Measurements from ENCODE around the gene TXLNA.
"Not testable (repeated sequence)": the region's sequence is repeated elsewhere in the genome, so short reads cannot be mapped to it uniquely, and the experiment has no call there.

The TXLNA gene

DNA sequence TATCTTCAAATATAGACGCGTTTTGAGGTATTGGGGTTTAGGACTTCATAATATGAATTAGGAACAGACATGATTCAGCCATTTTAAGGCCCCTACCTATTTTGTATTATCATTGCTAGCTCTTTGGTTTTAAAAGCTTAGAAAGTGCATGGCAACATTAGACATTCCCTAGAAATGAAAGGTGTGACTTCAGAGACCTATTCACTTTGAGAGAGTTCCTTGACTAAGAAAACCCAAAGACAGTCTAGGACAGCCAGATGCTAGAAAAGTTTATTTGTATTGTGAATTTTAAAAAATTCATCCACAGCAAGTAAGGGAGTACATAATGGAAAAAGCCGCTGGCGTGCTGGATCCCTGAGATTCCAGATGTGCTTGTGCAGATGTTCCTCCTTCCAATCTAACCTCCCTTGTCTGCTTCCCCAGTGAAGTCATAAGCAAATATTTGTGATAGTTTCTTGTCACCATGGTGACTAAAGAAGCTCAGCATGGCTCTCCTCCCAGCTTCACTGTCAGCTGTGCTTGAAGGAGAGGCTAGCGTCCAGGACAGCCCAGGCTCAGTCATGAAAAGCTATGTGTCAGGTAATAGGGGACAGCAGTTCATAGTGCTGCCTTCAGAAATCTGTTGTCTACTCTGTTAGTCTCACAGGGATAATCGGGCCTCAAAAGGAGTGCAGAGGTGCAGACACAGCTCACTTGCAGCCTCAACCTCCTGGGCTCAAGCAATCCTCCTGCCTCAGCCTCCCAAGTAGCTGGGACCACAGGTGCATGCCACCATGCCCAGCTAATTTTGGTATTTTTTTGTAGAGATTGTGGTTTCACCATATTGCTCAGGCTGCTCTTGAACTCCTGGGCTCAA lies 36.8 kb upstream of the TXLNA start:
- Histone ChIP-seq H4K20me1 (ENCODE audit: insufficient read depth) (peaks cover 3% of the 10 kb centered on the region; the same call in 1 of the 2 replicates), H3K79me2 (ENCODE audit: insufficient read depth, low read depth) (peaks cover 82% of the 10 kb centered on the region)

DNA sequence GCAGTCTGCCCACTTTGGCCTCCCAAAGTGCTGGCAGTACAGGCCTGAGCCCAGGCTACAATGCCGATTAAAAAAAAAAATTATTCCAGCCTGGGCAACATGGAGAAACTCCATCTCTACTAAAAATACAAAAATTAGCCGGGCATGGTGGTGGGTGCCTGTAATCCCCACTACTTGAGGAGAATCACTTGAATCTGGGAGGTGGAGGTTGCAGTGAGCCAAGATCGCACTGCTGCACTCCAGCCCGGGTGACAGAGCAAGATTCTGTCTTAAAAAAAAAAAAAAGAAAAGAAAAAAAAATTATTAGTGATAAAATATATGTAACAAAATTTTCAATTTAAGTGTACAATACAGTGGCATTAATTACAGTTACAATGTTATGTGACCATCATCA lies 36.2 kb upstream of the TXLNA start:
- Histone ChIP-seq H3K79me2 (ENCODE audit: insufficient read depth, low read depth) (peaks cover 85% of the 10 kb centered on the region), H3K4me1 (ENCODE audit: low read depth, poor library complexity, severe bottlenecking) (peaks cover 29% of the 10 kb centered on the region)
- not testable (repeated sequence) for H3K27ac ChIP-seq; H3K9ac ChIP-seq; H3K36me3 ChIP-seq (ENCODE audit: insufficient read depth); H3K4me2 ChIP-seq; H3K27me3 ChIP-seq (ENCODE audit: insufficient read depth, low read depth); H4K20me1 ChIP-seq (ENCODE audit: insufficient read depth); H2AFZ ChIP-seq (ENCODE audit: low read depth); H3K4me3 ChIP-seq (IDR thresholded peaks at IDR 0.05; ENCODE audit: insufficient read depth, low read depth, low read length)

More for the DNA sequence above, 36.8 kb upstream of the TXLNA start:
- Histone ChIP-seq H3K4me3 (IDR thresholded peaks at IDR 0.05; ENCODE audit: insufficient read depth, low read depth, low read length) (no peak overlapping the region), H3K4me1 (ENCODE audit: low read depth, poor library complexity, severe bottlenecking) (peaks cover 29% of the 10 kb centered on the region), H3K27ac (no peak overlapping the region), H3K4me2 (no peak overlapping the region), H3K27me3 (ENCODE audit: insufficient read depth, low read depth) (no peaks in the 10 kb centered on the region), H3K9ac (no peak overlapping the region), H3K36me3 (ENCODE audit: insufficient read depth) (no peaks in the 10 kb centered on the region), H2AFZ (ENCODE audit: low read depth) (no peak overlapping the region)
- TF ChIP-seq, protein P1, sequence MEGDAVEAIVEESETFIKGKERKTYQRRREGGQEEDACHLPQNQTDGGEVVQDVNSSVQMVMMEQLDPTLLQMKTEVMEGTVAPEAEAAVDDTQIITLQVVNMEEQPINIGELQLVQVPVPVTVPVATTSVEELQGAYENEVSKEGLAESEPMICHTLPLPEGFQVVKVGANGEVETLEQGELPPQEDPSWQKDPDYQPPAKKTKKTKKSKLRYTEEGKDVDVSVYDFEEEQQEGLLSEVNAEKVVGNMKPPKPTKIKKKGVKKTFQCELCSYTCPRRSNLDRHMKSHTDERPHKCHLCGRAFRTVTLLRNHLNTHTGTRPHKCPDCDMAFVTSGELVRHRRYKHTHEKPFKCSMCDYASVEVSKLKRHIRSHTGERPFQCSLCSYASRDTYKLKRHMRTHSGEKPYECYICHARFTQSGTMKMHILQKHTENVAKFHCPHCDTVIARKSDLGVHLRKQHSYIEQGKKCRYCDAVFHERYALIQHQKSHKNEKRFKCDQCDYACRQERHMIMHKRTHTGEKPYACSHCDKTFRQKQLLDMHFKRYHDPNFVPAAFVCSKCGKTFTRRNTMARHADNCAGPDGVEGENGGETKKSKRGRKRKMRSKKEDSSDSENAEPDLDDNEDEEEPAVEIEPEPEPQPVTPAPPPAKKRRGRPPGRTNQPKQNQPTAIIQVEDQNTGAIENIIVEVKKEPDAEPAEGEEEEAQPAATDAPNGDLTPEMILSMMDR (conservative IDR thresholded peaks at IDR 0.05; ENCODE audit: low read depth, low read length), result no peak

DNA sequence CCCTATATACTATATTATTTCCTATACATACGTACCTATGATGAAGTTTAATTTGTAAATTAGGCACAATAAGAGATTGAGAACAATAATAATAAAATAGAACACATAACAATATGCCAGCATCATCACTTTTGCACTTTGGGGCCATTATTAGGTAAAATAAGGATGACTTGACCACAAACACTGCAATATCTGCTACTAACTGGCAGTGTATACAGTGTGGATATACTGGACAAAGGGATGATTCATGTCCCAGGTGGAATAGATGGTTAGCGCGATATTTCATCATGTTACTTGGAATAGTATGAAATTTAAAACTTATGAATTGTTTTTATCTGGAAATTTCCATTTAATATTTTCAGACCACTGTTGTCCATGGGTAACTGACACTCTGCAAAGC lies 35.4 kb upstream of the TXLNA start:
- TF ChIP-seq, protein P1 (conservative IDR thresholded peaks at IDR 0.05; ENCODE audit: low read depth, low read length), result no peak
- H3K36me3 ChIP-seq (ENCODE audit: insufficient read depth), result no peaks in the 10 kb centered on the region
- peaks cover 3% of the 10 kb centered on the region; the same call in 1 of the 2 replicates for H4K20me1 ChIP-seq (ENCODE audit: insufficient read depth)
- no peak overlapping the region for H3K9ac ChIP-seq
- H3K27ac ChIP-seq, result no peak overlapping the region
- peaks cover 29% of the 10 kb centered on the region for H3K4me1 ChIP-seq (ENCODE audit: low read depth, poor library complexity, severe bottlenecking)
- no peaks in the 10 kb centered on the region for H3K27me3 ChIP-seq (ENCODE audit: insufficient read depth, low read depth)
- no peak overlapping the region for H3K4me2 ChIP-seq
- H2AFZ ChIP-seq (ENCODE audit: low read depth), result no peak overlapping the region
- H3K79me2 ChIP-seq (ENCODE audit: insufficient read depth, low read depth), result peaks cover 86% of the 10 kb centered on the region
- no peak overlapping the region for H3K4me3 ChIP-seq (IDR thresholded peaks at IDR 0.05; ENCODE audit: insufficient read depth, low read depth, low read length)

DNA sequence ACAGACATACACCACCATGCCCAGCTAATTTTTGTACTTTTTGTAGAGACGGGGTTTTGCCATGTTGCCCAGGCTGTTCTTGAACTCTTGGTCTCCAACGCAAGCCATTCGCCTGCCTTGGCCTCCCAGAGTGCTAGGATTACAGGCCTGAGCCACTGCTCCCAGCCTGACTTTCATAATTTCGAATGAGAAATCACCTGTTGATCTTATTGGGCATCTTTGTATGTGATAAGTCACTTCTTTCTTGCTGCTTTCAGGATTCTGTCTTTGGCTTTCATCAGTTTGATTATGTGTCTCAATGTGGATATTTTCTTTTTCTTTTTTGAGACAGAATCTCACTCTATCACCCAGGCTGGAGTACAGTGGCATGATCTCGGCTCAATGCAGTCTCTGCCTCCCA lies 31.7 kb upstream of the TXLNA start:
- H3K27me3 ChIP-seq (ENCODE audit: insufficient read depth, low read depth); H3K4me3 ChIP-seq (IDR thresholded peaks at IDR 0.05; ENCODE audit: insufficient read depth, low read depth, low read length); H3K36me3 ChIP-seq (ENCODE audit: insufficient read depth); H3K27ac ChIP-seq; H2AFZ ChIP-seq (ENCODE audit: low read depth); H4K20me1 ChIP-seq (ENCODE audit: insufficient read depth); H3K4me2 ChIP-seq; H3K9ac ChIP-seq: not testable (repeated sequence)
- Histone ChIP-seq H3K4me1 (ENCODE audit: low read depth, poor library complexity, severe bottlenecking) (peaks cover 24% of the 10 kb centered on the region), H3K79me2 (ENCODE audit: insufficient read depth, low read depth) (peaks cover 89% of the 10 kb centered on the region)

DNA sequence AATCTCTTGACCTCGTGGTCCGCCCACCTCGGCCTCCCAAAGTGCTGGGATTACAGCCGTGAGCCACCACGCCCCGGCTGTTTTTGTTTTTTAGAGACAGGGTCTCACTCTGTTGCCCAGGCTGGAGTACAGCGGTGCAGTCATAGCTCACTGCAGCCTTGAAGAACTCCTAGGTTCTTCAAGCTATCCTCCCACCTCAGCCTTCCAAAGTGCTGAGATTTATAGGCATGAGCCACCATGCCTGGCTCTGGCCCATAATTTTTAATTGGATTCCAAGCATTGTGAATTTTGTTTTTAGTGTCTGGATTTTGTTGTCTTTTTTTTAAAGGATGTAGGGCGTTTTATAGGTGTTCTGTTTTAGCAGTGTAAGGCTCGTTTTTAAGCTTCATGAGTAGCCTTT lies 28.6 kb upstream of the TXLNA start:
- Histone ChIP-seq H3K79me2 (ENCODE audit: insufficient read depth, low read depth) (peaks cover 70% of the 10 kb centered on the region; the same call in 1 of the 2 replicates), H3K36me3 (ENCODE audit: insufficient read depth) (no peaks in the 10 kb centered on the region), H4K20me1 (ENCODE audit: insufficient read depth) (no peaks in the 10 kb centered on the region; the same call in none of the 2 replicates), H3K9ac (no peak overlapping the region), H3K4me3 (IDR thresholded peaks at IDR 0.05; ENCODE audit: insufficient read depth, low read depth, low read length) (no peak overlapping the region), H2AFZ (ENCODE audit: low read depth) (no peak overlapping the region), H3K27ac (no peak overlapping the region), H3K4me2 (no peak overlapping the region), H3K27me3 (ENCODE audit: insufficient read depth, low read depth) (no peaks in the 10 kb centered on the region), H3K4me1 (ENCODE audit: low read depth, poor library complexity, severe bottlenecking) (no peaks in the 10 kb centered on the region)
- TF ChIP-seq, protein P1 (conservative IDR thresholded peaks at IDR 0.05; ENCODE audit: low read depth, low read length), result no peak

Measured in KMS-11 (cell line).